ENCODE measurements around the gene ANTXR1. TPM values are rescaled to one million over a fixed set of nuclear protein-coding genes. Genes with fewer than 3 reads are reported as not detected.

ANTXR1 gene
- total and polyA plus RNA-seq, 9 of the 15 experiments (the other 6 are each of a cell fraction or from before 2014, with no cell fraction given), result 0.07 to 1.00 (median 0.54) TPM

GRCh38 chr2:69125816-69126215, 112.8 kb downstream of the ANTXR1 start:
- H3K4me3 ChIP-seq, result no peak overlapping the region
- no peaks in the 10 kb centered on the region for H3K9me1 ChIP-seq (ENCODE audit: control insufficient read depth, insufficient read depth, low read length)
- H3K9ac ChIP-seq (ENCODE audit: insufficient read depth in 1 of 2, low read depth in 2 of 2, low read length in 2 of 2), result no peak overlapping the region
- in situ Hi-C loops (cut with MboI), result no loop called here
- no peaks in the 10 kb centered on the region for H4K20me1 ChIP-seq (replicated peaks; ENCODE audit: control insufficient read depth, insufficient read depth, low read length)
- CTCF ChIA-PET (ENCODE audit: low intra/inter-chr PET ratio), result no interaction called here
- DNase-seq (ENCODE audit: extremely low read depth in 1 of 4, low spot score in 3 of 4), result no peak
- H3K4me2 ChIP-seq (ENCODE audit: insufficient read depth, low read length), result no peak overlapping the region
- BruUV-seq (replicated peaks), result no TSS peak
- WGBS (ENCODE audit: insufficient coverage, low coverage, missing lambda C conversion rate), result 2% methylated on average over 3 of the region's 3 CpGs
- POLR2A ChIA-PET, result interaction anchor here (0.9 kb wide), 1 partner anchor 11 kb away, joined by 3 read pairs; no protein-coding TSS in a partner anchor
- no peaks in the 10 kb centered on the region for H3K36me3 ChIP-seq (ENCODE audit: control insufficient read depth, insufficient read depth, low read length)
- H3K4me1 ChIP-seq (replicated peaks in 1 of 2; ENCODE audit: control insufficient read depth in 2 of 2, insufficient read depth in 2 of 2, low read length in 2 of 2), result no peaks in the 10 kb centered on the region
- H3K27ac ChIP-seq (ENCODE audit: extremely low read depth, low read depth, low read length), result no peak overlapping the region
- no peaks in the 10 kb centered on the region for H3K79me2 ChIP-seq (ENCODE audit: control insufficient read depth, insufficient read depth, low read length)
- intact Hi-C loops (cut with micrococcal nuclease), result no loop called here
- no peak for ATAC-seq
- no peak overlapping the region for H2AFZ ChIP-seq (ENCODE audit: low read depth, low read length)
- FAIRE-seq, result no peak
- TF ChIP-seq ATF1 (CRISPR knock-in tag; IDR thresholded peaks at IDR 0.05) (no peak), ATF1 (tag; IDR thresholded peaks at IDR 0.05) (no peak), FOS (IDR thresholded peaks at IDR 0.05; ENCODE audit: extremely low read depth, insufficient read length) (no peak), HOMEZ (CRISPR knock-in tag; IDR thresholded peaks at IDR 0.05) (no peak), CEBPZ (IDR thresholded peaks at IDR 0.05; ENCODE audit: borderline replicate concordance, low read depth, low read length) (no peak), NCOA1 (IDR thresholded peaks at IDR 0.05; ENCODE audit: low read depth) (no peak)
- H3K27me3 ChIP-seq (ENCODE audit: control insufficient read depth in 2 of 2, insufficient read depth in 2 of 2, low read length in 2 of 2), result peaks cover 2 to 11% of the 10 kb centered on the region in 2 experiments; a peak in 2 of 5 replicates
- H3K9me3 ChIP-seq (replicated peaks; ENCODE audit: control insufficient read depth, insufficient read depth, low read depth, low read length), result no peaks in the 10 kb centered on the region
